Measurements from ENCODE around the gene PRCD.
"Not testable (repeated sequence)": the region's sequence is repeated elsewhere in the genome, so short reads cannot be mapped to it uniquely, and the experiment has no call there.

The PRCD gene

DNA sequence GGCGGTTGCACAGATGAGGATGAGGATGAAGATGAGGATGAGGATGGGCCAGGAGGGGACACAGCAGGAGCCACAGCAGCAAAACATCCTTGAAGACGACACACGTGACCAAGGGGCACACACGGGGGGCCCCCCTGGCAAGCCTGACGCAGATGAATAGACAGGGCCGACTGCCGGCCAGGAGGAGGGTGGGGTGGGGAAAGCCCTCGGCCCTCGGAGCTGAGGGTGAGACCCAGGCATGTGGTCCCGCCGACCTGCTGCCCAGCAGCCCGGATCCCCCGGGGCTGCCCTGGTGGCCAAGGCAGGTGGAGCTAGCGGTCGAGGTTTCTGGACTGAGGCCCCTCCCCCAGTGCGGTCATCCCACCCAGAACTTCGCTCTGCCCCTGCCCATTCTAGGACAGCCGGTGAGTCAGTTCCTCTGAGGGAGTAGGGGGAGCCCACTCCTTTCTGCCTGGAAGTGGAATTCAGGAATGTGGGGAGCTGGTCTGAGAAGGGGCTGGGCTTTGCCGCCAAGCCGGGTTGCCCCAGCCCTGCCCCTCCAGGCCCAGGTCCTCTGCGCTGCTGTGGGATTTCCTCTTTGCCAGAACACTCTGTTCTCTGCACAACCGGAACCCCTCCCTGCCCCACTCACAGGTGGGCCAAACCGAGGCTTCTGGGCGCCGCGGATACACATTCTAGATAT is 12.3 kb upstream of the PRCD start:
- DNase-seq (ENCODE audit: low spot score) = no peak

DNA sequence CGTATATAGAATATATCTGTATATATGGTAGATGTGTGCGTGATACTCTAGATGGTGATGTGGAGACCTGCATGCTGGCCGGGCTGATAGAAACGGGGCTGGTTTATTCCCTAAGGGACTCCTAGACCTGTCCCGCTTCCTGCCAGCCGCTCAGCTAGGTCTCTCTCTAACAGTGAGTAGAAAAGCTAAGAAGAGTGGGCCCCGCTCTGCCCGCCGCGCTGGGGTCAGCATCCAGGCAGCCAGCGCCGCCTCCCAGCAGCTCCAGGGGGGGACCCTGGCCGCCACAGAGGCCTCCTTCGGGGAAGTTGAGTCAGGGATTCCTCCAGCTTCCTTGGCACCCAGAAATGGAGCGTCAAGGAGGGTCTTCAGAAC is 11.7 kb upstream of the PRCD start:
- no peak for DNase-seq (ENCODE audit: low spot score)

DNA sequence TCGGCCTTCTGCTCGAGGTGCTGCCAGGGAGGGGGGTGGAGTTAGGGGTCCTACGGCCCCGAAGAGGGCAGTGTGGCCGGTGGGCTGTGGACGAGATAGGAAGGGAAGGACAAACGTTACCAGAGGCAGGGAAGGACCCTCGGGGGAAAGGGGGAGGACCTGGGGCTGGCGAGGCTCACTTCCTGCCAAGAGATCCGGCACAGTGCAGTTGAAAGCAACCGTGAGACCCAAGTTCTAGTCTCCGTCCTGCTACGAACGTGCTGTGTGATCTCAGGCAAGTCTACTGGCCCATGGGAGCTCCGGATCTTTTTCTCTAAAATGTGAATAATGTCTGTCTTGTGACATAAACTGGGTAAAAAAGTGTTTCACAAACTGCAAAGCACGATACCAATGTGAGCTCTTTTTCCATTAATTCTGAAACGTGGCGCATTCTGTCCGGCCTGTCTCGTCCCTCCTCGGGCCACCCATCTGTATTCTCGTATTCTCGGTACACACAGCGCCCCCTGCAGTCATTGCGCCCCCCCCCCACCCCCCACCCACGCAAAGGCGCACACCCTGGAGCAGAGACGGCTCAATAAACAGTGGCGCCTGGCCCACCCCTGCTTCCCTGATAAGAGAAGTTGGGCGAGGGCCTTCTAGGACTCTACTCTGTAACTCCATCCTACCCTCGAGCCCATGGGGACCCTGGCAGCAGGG is 11.2 kb upstream of the PRCD start:
- DNase-seq (ENCODE audit: low spot score) = no peak

DNA sequence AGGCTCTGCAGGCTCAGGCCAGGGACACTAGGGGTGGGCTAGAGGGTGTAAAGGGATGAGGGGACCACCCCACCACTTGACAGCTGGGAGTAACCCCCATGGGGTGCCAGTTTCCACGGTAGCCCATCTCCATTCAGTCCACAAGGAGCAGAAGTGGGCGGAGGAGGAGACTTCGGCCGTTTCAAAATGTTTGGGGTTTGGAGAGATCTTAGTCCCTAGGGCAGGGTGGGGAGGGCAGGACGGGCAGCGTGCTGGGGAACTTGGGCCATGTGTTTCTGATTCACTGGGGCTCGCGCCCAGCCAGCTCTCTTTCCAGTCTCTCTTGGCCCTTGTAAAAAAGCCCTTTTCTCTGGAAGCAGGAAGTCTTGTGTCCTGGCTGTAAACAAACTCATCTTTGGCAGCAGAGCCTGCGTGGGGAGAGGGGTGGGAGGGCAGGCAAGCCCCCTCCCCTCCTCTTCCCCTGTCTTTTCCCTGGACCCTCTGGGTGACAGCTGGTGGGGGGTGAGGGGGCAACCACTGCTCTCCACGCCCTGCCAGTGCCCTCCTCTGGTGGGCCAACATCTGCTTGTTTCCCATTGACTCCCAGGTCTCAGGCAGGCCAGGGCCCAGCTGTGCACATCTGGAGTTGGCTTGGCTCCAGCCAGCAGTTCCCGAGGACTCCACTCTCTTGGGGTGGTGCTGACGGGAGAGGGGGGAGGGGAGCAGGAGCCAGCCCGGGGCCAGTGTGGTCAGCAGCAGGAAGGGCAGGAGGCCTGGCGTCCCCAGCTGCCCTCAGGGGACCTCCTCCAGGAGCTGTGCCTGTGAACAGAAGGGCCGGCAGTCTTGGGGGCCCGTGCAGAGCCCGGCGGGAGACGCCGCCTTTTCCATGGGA is 10.4 kb upstream of the PRCD start:
- DNase-seq (ENCODE audit: low spot score) = no peak

DNA sequence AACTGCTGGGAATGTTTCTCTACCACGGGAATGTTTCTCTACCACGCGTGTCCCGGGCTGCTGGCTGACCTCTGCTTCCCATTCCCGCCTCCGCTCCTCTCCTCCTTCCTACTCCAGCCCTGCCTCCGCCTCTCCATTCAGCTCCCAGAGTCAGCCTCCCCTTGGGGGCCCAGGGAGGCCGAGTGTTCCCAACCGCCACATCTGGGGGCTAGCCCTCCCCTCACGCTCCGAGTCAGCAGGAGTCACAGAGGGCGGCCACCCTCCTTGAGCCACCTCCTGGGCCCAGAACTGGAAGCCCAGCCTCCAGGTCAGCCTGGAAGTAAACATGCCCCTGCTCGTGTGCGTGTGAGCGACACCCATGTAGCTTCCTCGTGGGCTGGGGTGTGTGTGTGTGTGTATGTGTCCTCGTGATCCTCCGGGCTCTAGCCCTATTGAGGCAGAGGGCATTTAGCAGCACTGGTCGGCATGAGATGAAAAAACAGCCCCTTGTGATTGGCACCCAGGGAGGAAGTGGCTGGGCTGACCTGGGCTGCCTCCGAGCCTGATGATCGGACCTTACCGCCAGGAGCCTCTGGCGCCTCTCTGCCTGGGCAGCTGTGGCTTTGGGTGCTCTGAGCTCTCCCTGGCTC is 9.6 kb upstream of the PRCD start:
- DNase-seq (ENCODE audit: low spot score) = no peak

DNA sequence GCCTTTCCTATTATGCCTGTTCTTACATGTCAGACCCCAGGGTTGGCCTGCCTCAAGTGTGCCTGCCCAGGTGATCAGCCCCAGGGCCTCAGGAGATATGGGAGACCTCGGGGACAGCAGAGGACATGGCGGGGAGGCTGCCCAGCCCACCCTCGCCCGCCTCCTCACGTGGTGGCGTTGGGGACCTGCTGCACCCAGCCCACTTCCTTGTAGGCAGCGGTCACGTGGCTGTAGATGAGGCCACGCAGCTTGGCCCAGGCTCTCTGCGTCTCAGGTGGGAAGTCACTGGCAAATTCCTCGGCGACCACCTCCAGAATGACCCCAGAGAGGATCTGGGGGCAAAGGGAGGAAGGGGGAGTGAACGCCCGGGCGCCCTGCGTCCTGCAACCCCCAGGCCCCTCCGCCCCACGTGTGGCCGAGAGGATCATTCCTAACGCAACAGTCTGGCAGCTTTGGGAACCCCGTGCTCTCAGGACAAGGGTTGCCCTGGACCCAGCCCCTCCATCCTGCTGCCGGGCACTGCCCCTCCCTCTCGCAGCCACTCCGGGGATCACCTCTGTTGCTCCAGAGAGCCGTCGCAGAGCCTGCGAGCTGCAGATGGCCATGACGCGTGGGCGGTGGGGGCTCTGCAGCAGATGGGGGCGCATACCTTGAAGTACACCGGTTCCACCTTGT is 8.9 kb upstream of the PRCD start:
- no peak for DNase-seq (ENCODE audit: low spot score)

DNA sequence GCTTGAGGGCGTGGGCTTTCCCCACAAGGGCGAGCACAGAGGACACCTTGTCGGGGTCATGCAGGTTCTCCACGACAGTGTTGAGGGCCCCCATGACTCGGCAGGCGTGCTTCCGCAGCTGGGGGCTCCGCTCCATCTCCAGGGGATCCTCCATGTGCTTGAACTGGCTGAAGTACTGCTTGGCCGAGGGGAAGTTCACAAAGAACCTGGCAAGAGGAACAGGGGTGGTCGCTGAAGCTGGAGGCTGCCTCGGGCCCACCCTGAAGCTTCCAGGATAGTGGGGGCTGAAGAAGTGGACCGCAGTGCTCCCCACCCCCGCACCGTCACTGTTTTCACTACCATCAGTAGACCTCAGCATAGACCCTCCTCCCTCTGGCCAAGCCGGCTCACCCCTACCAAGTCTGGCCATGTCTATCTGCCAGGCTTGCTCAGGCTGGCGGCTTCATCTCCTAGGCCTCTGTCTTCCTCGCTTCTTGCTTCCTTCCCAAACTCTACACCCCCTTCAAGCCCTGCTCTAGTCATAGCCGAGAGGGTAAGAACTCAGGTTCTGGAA is 8.3 kb upstream of the PRCD start:
- DNase-seq (ENCODE audit: low spot score) = no peak

DNA sequence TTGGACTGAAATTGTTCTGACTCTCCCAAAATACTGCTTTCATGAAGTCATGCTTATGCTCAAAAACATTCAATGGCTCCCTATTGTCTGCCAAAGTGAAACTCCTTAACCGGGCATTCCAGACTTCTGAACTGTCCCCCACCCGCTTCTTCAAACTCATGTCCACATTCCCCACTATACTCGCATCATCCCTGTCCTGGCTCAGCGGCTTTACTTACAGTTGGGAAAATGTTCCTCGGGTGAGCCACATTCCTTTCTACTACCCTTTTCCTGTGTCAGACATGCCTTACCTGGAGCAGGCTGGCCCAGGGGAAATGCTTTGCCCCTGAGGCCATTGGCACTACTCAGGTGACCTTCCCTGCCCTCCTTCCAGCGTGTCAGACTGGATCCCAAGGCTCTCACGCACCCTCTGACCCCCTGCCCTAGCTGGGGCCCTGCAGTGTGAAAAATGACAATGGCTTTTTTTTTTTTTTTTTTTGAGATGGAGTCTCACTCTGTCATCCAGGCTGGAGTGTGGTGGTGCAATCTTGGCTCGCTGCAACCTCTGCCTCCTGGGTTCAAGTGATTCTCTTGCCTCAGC is 7.7 kb upstream of the PRCD start:
- DNase-seq (ENCODE audit: low spot score) = no peak

DNA sequence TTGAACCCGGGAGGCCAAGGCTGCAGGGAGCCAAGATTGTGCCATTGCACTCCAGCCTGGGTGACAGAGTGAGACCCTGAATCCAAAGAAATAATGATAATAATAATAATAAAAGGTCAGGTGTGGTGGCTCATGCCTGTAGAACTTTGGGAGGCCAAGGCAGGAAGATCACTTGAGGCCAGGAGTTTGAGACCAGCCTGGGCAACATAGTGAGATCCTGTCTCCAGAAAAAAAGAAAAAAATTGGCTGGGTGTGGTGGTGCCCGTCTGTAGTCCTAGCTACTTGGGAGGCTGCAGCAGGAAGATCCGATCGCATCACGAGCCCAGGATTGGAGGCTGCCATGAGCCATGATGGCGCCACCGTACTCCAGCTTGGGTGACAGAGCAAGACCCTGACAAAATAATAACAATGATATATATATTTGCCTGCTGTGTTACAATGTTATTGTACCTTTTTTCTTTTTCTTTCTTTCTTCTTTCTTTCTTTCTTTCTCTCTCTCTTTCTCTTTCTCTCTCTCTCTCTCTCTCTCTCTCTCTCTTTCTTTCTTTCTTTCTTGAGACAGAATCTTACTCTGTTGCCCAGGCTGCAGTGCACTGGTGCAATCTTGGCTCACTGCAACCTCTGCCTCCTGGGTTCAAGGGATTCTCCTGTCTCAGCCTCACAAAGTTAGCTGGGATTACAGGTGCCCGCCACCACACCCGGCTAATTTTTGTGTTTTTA is 6.0 kb upstream of the PRCD start:
- not testable (repeated sequence) for DNase-seq (ENCODE audit: low spot score)

DNA sequence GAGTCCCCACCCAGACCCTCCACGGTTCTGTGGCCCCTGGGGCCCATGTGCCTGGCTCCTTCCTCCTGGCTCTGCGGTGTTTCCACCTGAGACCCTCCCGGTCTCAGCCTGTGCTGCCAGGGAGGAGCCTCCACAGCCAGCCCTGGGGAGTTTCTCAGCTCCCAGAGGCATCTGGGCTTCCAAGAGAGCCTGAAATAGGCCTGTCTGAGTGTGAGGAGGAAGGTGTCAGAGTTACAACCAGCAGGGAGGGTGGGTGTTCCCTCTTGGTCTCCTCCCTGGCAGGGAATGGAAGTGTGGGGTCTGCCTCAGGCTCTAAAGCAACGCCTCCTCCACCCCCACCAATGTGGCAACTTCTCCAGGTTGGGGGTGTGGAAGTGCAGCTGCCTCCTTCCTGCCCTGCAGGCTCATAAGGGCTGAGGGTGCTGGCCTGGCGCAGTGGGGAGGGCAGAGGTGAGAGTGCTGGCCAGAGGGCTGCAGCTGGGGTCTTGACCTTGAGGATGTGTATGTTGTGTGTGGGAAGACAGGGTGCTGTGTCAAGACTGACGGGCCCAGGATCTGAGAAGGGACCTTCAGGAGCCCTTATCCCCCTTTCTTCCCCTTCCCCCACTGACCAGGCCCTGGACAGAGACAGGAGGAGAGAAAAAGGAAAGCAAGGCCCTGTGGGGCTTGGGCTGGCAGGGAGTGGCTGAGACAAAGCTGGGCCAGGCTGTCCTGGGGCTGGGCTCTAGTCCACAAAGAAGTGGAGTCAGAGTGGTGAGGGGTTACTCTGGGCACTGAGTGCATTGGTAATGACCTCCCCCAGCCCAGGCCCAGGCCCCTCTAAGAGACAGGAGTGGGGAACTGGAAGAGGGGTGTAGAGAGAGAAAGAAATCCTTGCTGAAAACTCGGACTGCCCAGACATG is 4.8 kb upstream of the PRCD start:
- DNase-seq (ENCODE audit: low spot score) = no peak

DNA sequence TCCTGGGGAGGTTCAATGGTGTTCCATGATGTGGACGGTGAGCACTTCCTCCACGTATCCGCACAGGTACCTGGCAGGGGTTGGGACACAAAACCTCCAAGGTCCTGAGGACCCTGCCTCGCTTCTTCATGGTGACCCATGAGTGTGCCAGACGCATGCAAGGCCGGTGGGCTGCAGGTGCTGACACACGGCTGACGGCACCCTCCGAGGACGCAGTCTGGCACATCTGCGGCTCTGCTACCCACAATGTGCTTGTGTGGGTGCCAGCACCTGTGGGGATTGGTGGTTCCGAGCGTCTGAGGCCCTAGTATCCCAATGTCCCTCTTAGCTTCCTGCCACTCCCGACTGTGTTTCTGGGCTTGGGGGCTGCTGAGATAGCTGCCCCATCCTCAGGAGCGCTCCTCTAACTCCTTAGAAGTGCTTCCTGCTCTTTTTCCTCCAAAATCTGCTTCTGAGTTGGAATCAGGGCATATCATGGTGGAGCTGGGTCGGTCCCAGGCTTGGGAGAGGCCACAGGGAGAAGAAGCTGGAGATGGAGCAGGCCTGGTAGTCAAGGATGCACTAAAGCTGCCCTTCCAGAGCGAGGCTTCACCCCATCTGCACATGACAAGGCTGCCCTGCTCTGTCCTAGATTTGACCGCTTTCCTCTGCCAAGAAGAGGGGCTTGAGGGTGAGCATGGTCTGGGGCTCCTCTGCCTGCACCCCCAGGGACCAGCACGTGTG is 3.9 kb upstream of the PRCD start:
- no peak for DNase-seq (ENCODE audit: low spot score)

DNA sequence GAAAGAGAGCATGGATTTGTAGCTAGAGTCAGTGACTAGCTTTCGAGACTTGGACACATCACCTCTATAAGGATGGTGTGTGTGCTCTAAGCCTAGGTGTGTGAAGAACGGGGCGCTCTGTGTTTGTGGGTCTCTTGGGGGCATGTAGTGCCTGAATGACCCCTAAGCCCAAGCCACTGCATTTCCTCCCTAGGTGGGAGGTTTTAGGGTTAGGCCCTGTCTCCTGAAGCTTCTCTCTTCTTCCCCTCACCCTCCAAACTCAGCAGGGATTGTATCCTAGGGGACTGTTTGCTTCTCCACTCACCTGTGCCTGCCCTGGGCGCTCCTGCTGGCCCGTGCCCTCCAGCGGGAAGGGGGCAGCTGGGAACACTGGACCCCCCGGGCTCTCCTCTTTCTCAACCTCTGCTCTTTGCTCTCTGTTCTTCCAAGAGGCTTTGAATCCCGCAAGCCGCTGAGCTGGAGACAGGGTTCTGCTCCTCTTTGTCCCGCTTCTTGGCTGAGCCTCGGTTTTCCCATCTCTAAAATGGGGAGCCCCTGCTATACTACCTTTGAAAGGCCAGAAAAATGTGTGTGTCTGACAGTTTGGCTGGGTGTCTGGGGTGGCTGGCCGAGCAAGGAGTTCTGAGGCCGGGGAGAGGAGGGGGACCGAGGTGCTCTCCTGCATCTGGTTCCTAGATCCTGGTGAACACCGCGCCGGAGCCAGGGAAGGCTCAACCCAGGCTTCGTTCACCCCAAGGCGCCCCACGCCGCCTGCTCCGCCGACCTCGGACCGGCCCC is 3.1 kb upstream of the PRCD start:
- no peak for DNase-seq (ENCODE audit: low spot score)

DNA sequence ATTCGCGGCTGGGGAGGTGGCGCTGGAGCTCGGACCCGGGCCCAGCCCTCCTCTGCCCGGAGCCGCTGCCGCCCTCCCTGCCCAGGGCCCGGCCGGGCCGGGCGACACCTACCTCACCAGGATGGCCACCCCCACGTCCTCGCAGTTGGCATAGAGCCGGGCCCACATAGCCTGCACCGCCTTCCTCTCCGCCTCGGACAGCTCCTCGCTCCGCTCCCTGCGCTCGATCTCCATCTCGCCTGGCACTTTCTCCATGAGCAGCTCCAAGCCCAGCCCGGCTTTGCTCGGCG is 2.6 kb upstream of the PRCD start:
- no peak for DNase-seq (ENCODE audit: low spot score)

DNA sequence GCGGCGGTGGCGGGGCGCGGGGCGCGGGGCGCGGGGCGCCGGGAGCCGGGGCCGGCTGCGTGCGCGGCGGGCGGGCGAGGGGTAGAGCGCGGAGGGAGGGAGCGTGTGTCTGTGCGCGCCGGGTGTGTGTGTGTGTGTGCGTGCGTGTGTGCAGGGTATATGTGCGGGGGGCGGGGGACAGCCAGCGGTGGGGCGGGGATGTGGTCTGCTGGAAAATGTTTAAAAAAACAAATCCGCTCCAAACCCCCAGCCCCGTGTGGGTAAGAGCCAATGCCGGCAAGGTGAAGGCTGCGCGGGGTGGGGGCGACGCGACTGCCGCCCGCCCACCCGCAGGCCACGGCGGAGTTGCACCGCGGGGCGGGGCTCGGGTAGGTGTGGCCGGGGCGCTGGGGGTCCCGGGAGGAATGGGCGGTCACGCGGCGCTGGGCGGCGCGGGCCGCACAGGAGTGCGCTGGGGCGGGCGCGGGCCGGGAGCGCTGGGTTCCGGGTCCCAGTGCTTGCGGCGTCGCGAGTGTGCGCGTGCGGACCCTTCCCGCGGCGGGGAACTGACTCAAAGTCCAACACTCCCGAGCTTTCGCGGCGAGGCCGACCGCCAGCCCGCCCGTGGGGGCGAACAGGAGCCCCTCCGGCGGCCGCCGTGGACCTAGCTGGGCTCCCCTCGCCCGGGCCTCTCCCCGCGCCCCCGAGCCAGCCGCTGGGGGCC is 2.1 kb upstream of the PRCD start, which contains the start of gene CYGB:
CYGB (minus strand) TSS at position 132 of the 703 bp plus-strand sequence. CDS start 167 bp downstream, outside the sequence.
- DNase-seq (ENCODE audit: low spot score) = no peak

DNA sequence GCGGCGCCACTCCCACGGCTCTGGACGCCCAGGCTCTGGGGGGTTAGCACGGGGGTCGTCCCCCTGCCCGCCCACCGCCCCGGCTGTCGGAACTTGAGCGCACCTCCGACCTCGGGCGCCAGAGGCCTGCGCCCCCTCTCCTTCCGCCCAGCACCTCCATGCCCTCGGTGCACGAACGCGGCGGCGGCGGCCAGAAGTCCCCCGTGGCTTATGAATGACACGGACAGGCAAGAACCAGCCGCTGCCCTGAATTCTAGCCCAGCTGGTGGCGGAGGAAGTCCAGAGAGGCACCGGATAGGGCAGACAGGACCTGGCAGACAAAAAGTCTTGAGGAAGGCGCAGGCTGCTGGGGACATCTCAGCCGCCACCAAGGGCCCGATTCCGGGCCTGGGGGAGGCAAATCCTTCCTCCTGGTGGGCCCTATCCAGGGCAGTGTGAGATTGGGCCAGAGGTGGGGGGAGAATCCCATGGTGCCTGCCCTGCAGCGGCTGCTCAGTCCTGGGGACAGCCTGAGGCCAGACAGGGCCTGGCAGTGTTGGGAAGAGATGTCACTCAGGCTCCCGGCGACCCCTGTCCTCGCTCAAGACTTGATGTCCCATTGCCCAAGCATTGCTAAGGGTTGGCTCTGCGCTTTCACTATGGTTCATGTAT is 1.4 kb upstream of the PRCD start:
- no peak for DNase-seq (ENCODE audit: low spot score)

DNA sequence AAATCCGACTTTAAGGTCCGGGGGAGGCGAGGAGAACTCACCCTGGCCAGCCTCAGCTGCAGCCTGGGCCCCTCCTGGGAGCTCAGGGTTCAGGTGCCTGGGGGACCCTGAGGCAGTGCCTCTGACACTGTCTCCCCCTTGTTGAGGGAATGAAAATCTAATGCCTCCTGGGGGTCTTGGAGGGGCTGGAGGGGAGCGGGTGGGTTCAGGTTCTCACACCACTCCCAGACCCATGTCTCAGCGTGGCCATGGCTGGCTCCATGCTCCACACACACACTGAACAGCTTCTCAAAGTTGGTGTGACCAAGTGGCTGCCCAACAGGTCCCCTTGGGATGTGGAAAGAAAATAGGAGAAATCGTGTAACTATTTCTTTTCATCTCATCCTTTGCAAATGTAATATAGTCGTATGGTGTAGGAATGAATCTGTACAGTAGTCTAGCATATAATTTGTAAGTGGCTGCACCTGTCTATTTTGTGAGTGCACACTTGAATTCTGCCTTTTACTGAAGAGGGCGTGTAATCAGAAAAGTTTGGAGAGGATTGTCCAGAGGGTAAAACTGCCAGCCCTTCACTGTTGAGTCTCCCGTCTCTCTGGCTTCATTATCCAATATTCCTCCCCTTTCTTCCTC is 788 bp upstream of the PRCD start:
- DNase-seq (ENCODE audit: low spot score) = no peak
